ENCODE measurements around the gene MSRB3. TPM values are rescaled to one million over a fixed set of nuclear protein-coding genes. Genes with fewer than 3 reads are reported as not detected.

Gene MSRB3
- total and polyA plus RNA-seq, 2 of the 4 experiments (the other 2 are of a cell fraction): 31.7 to 35.7 TPM

GRCh38 chr12:65472079-65472478, 193.6 kb downstream of the MSRB3 start:
- H2BK5ac ChIP-seq (ENCODE audit: low read depth, low read length, poor library complexity, severe bottlenecking): no peak overlapping the region
- H2BK15ac ChIP-seq (ENCODE audit: low read depth, low read length): no peak overlapping the region
- H4K20me1 ChIP-seq (ENCODE audit: insufficient read depth, low read length): no peaks in the 10 kb centered on the region
- H3K4me3 ChIP-seq (ENCODE audit: insufficient read depth, low read depth, low read length): no peak overlapping the region
- in situ Hi-C loops (cut with MboI; ENCODE audit: low sequenced_read_pairs) (no loop called here), dilution Hi-C loops (cut with HindIII; ENCODE audit: low sequenced_read_pairs, unreplicated experiment) (no loop called here), intact Hi-C loops (cut with micrococcal nuclease) (no loop called here)
- no CpG with 5 or more reads among the region's 2 CpGs for WGBS, 2 experiments (ENCODE audit: extremely low coverage in 2 of 2, insufficient read length in 1 of 2)
- H3K9me3 ChIP-seq (ENCODE audit: control insufficient read depth, insufficient read depth, low read length): no peaks in the 10 kb centered on the region
- no peak overlapping the region for H3K4ac ChIP-seq (ENCODE audit: low read depth, low read length)
- no peak for TF ChIP-seq CHD1 (IDR thresholded peaks at IDR 0.05; ENCODE audit: low read depth, low read length)
- no peak for TF ChIP-seq FOS (IDR thresholded peaks at IDR 0.05; ENCODE audit: low read depth, low read length)
- TF ChIP-seq SMC3 (IDR thresholded peaks at IDR 0.05; ENCODE audit: low read depth, low read length): no peak
- no peak for TF ChIP-seq USF2 (IDR thresholded peaks at IDR 0.05; ENCODE audit: low read depth, low read length)
- no peak for TF ChIP-seq MXI1 (IDR thresholded peaks at IDR 0.05; ENCODE audit: borderline replicate concordance, low read depth, low read length)
- no peak for TF ChIP-seq ELK1 (IDR thresholded peaks at IDR 0.05; ENCODE audit: borderline replicate concordance, low read depth, low read length)
- TF ChIP-seq CEBPB (IDR thresholded peaks at IDR 0.05; ENCODE audit: low read depth, low read length): no peak
- no peak for TF ChIP-seq RFX5 (IDR thresholded peaks at IDR 0.05; ENCODE audit: low read depth, low read length)
- no peak for TF ChIP-seq MAFK (IDR thresholded peaks at IDR 0.05; ENCODE audit: low read depth, low read length)
- no peak for TF ChIP-seq POLR2A (IDR thresholded peaks at IDR 0.05; ENCODE audit: low read depth, low read length)
- TF ChIP-seq RCOR1 (IDR thresholded peaks at IDR 0.05; ENCODE audit: insufficient replicate concordance, low read length): no peak
- no peak for TF ChIP-seq BHLHE40 (IDR thresholded peaks at IDR 0.05; ENCODE audit: low read depth, low read length)
- no peak for TF ChIP-seq NFE2L2 (IDR thresholded peaks at IDR 0.05; ENCODE audit: low read depth, low read length)
- TF ChIP-seq CTCF (conservative IDR thresholded peaks at IDR 0.05; ENCODE audit: low read depth, low read length): no peak
- no peak for TF ChIP-seq RAD21 (IDR thresholded peaks at IDR 0.05; ENCODE audit: low read length)
- ATAC-seq (ENCODE audit: low read depth) (no peak), DNase-seq (no peak)
- no peak overlapping the region for H2BK120ac ChIP-seq (ENCODE audit: low read depth, low read length)
- H3K18ac ChIP-seq (ENCODE audit: low read depth, low read length): no peak overlapping the region
- H3K23ac ChIP-seq (ENCODE audit: low read depth, low read length): no peak overlapping the region
- H2AK5ac ChIP-seq (ENCODE audit: low read depth, low read length): no peak overlapping the region
- H4K91ac ChIP-seq (ENCODE audit: insufficient read depth, low read depth, low read length): no peak overlapping the region
- H3K9me1 ChIP-seq (ENCODE audit: insufficient read depth, low read length): no peaks in the 10 kb centered on the region
- H2AK9ac ChIP-seq (replicated peaks; ENCODE audit: low read depth, low read length, poor library complexity): no peak overlapping the region
- no peak overlapping the region for H4K5ac ChIP-seq (ENCODE audit: low read depth, low read length)
- ChIA-PET POLR2A (ENCODE audit: unreplicated experiment) (no interaction called here), CTCF (interaction anchor here (1.0 kb wide), 1 partner anchor 193 kb away, joined by 3 read pairs; no protein-coding TSS in a partner anchor)
- H3K4me2 ChIP-seq (ENCODE audit: low read depth, low read length): no peak overlapping the region
- no peak overlapping the region for H3K14ac ChIP-seq (replicated peaks; ENCODE audit: low read depth, low read length)
- H2AFZ ChIP-seq (replicated peaks; ENCODE audit: low read length, poor library complexity): no peak overlapping the region
- BruUV-seq (replicated peaks): no TSS peak
- H3K27ac ChIP-seq (ENCODE audit: insufficient read depth, low read length): no peak overlapping the region
- H3K36me3 ChIP-seq (ENCODE audit: control insufficient read depth, insufficient read depth, low read length): no peaks in the 10 kb centered on the region
- no peak overlapping the region for H3K56ac ChIP-seq (ENCODE audit: extremely low read depth, insufficient read depth, low read length)
- no peak overlapping the region for H3K9ac ChIP-seq (ENCODE audit: low read depth, low read length)
- H2BK20ac ChIP-seq (ENCODE audit: low read depth, low read length): no peak overlapping the region
- H4K8ac ChIP-seq (ENCODE audit: low read depth in 2 of 2, low read length in 2 of 2): no peak overlapping the region
- peaks cover 3% of the 10 kb centered on the region for H3K4me1 ChIP-seq (ENCODE audit: control insufficient read depth, insufficient read depth, low read length)
- H3K79me1 ChIP-seq (ENCODE audit: low read depth in 1 of 2, low read length in 2 of 2): no peaks in the 10 kb centered on the region
- no peaks in the 10 kb centered on the region for H3K27me3 ChIP-seq (ENCODE audit: control insufficient read depth, insufficient read depth, low read length)

Measured in IMR-90 (cell line).